Occipital lobe (tissue), 3 donors: Measurements from ENCODE around the gene INS. TPM values are rescaled to one million over a fixed set of nuclear protein-coding genes. Genes with fewer than 3 reads are reported as not detected.

Experiments
- DNase-seq: peaks from one replicate; lab custom pipeline; 2025; lab: John Stamatoyannopoulos, UW
- small RNA-seq: library from RNA; depleted of rRNA; stranded (forward); fragments of <200 nt; gene quantifications from one replicate; pipeline ENCODE3, GENCODE V24; 2014
- total RNA-seq: library from RNA; depleted of rRNA; stranded (reverse); fragments of >200 nt; gene quantifications from one replicate; pipeline ENCODE4 v1.2.3, GENCODE V29; 2014

Gene INS
- total RNA-seq, 1 donor from 2014 or later: not detected

DNA sequence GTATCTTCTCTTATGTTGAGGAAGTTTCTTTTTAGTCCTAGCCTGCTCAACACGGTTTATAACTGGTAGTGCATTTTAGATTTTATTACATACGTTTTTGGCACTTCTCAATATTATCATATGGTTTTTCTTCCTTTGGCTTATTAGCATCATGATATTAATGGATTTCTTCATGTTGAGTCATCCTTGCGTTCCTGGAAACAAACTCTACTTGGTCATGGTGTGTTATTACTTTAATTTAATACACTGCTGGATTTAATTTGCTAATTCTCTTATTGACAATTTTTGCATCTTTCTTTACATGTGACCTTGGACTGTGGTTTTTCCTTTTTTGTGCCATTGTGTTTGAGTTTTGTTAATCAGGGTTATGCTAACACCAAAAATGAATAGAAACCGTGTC, 42.3 kb downstream of the INS start:
- no peak for DNase-seq

DNA sequence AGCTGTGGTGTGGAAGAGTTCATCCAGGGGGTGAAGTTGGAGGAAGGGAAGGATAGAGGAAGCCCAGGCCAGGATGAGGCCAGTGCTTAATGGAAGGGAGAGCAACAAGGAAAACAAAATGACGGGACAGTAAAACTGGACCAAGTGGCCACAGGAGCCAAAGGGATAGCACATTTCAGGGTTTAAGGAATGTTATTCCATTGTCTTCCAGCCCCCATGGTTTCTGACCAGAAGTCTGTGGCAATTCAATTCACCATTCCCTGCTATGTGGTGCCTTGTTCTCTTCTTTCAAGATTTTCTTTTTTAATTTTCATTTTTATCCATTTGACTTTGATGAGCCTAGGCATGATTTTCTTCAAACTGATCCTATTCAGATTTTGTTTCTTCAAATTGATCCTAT, 44.3 kb downstream of the INS start:
- no peak for DNase-seq

DNA sequence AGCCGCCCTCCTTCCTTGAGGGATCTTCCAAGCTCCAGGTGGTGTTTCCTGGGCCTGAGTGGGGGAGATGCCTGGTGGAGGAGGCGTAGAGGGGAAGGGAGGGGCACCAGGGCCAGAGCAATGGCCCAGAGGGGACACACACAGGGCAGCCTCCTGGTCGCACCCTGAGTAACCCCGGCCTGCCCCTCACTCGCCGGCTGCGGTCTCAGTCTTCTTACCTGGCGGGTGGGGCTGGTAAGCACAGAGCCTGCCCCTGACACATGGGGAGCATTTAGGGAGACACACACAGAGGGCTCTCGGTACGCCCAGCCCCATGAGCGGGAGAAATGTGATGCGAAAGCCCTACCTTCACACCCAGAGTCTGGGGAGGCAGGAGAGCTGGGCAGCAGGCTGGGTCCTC, 45.7 kb downstream of the INS start:
- no peak for DNase-seq

DNA sequence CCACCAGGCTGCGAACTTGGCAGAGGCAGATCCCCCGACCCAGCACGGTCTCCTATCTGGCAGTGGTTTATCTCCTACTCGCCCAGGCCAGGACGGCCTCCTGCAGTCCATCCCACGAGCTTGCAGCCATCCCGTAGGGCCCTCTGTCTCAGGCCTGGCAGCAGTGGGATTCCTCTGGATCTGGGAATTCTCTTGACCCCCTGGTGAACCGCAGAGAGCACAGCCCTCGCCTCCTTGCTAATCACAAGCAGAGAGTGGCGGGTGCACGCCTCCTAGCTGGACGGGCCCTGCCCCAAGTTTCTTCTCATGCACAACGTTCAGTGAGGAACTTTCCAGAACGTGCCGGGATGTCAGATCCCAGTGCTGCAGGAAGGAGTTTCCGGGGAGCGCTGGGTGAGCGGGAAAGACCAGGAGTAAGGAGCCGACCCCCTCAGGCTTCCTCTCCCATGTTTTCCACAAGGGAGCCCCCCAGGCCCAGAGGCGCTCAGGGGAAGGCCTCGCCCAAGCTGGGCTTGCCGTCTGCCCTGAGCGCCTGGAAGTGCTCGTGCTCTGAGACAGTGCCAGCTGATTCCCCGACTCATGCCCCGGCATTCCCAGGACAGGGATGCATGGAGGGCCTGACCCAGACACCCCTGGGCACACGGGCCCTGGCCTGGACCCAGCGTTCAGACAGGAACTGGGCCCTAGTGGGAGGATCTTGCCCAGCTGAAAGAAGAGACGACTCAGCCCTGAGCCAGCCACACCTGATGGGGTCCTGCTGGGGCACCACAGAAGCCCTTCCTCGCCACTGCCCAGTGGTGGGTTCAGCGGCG, 46.4 kb downstream of the INS start:
- no peak for DNase-seq

DNA sequence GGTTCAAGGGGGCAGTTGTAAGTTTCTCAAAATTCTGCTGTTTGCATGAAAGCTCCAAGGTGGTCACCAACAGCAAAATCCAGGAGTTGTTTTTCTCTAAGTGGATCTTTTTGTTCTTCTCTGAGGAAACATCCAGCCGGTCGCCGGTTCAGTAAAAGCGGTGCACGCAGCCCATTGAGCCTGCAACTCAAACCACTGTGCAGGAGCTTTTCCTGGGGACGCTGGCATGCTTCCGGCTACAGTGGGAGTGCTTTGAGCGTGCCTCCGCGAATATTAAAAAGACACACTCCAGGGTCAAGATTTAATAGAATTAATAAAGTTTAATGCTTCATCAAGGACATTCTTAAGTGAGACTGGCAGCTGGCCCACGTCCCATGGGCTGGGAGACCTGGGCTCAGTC, 47.2 kb downstream of the INS start:
- no peak for DNase-seq

DNA sequence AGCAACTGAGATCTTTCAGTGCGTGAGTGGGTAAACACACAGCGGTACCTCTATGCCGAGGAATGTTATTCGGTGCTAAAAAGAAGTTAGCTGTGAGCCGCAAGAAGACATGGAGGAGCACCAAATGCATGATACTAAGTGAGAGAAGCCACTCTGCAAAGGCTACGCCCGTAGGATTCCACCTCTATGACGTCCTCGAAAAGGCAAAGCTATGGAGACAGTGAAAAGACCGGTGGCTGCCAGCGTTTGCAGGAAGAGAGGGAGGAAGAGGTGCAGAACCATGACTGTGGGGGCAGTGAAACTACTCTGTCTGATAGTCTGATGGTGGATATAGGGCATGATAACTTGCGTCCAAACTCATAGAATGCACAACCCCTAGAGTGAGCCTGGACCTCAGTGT, 50.5 kb downstream of the INS start:
- no peak for DNase-seq

Small RNAs within 50 kb of the gene (small RNA-seq; reads per million reads assigned to genes)
- gene MIR4686 (not detected), gene MIR483 (0.58 reads per million, percentile 56 among the genes with 10 or more reads in this experiment)

Other genes with a start within 250 kb of the INS start
- gene TNNT3, start 241.5 kb downstream of the INS start, total RNA-seq: 2.0 TPM
- 20.1 TPM for gene MRPL23, start 213.9 kb downstream of the INS start, total RNA-seq
- 10.8 TPM for gene H19, start 163.4 kb downstream of the INS start, total RNA-seq
- 25.6 TPM for gene IGF2, start 21.8 kb downstream of the INS start, total RNA-seq
- gene TH, start 10.6 kb upstream of the INS start, total RNA-seq: not detected
- 1.4 TPM for gene ASCL2, start 109.4 kb upstream of the INS start, total RNA-seq
- 0.16 TPM for gene C11orf21, start 140.7 kb upstream of the INS start, total RNA-seq
- not detected for gene TSPAN32, start 140.8 kb upstream of the INS start, total RNA-seq
- gene CD81, start 216.1 kb upstream of the INS start, total RNA-seq: 69.4 TPM
- gene TSSC4, start 239.5 kb upstream of the INS start, total RNA-seq: 25.7 TPM